ENCODE measurements around the gene PRRG1. TPM values are rescaled to one million over a fixed set of nuclear protein-coding genes. Genes with fewer than 3 reads are reported as not detected.
A peak's percentile ranks its signal among the peaks of the same experiment; 100 is the strongest.
"Not testable (repeated sequence)": the region's sequence is repeated elsewhere in the genome, so short reads cannot be mapped to it uniquely, and the experiment has no call there.

Gene PRRG1
- polyA plus RNA-seq, 1 donor, result 6.6 TPM

DNA sequence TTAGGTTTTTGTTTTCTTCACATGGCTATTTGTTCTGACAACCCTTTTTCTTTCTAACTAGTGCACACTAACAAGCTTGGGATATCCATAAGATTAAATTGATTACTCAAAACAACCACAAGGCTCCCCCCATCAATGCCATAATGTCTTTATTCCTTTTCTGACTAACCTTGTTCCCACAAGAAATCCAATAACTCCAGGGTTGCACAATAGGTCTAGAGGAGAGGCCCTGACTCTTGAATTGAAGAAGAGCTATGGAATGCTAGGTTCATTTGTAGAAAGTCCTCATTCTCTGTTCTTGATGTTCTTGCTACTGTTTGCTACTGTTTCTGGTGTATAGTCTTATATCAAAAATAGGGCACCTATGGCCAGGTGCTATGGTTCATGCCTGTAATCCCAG lies 71.0 kb downstream of the PRRG1 start:
- H3K4me3 ChIP-seq (ENCODE audit: low read length), result no peak overlapping the region

DNA sequence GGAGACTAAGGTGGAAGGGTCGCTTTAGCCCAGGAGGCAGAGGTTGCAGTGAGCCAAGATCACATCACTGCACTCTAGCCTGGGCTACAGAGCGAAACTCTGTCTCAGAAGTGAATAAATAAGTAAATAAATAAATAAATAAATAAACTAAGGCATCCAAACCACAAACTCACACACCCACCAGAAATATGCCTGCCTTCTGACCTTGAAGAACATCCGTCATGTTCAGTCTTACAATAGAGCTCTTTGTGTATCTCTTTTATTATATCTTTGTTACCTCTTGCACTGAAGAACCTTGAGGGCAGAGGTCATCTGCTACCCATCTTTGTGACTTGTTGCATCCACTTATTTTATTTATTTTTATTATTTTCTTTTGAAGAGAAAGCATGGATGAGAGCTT lies 71.6 kb downstream of the PRRG1 start:
- Histone ChIP-seq H3K4me3 (ENCODE audit: low read length) (no peak overlapping the region), H3K36me3 (ENCODE audit: control insufficient read depth, insufficient read depth, low read length) (no peaks in the 10 kb centered on the region), H3K4me1 (ENCODE audit: control insufficient read depth, insufficient read depth, low read length) (no peaks in the 10 kb centered on the region), H3K27me3 (ENCODE audit: control insufficient read depth, insufficient read depth, low read length) (no peaks in the 10 kb centered on the region), H3K27ac (ENCODE audit: low read length) (no peak overlapping the region), H3K9me3 (ENCODE audit: control insufficient read depth, low read depth, low read length) (no peaks in the 10 kb centered on the region)
- DNase-seq, result no peak
- no CpG with 5 or more reads among the region's 3 CpGs for WGBS (ENCODE audit: insufficient coverage, low lambda C conversion rate)

More for the DNA sequence above, 71.0 kb downstream of the PRRG1 start:
- Histone ChIP-seq H3K36me3 (ENCODE audit: control insufficient read depth, insufficient read depth, low read length) (no peaks in the 10 kb centered on the region), H3K4me1 (ENCODE audit: control insufficient read depth, insufficient read depth, low read length) (no peaks in the 10 kb centered on the region), H3K27ac (ENCODE audit: low read length) (no peak overlapping the region), H3K9me3 (ENCODE audit: control insufficient read depth, low read depth, low read length) (no peaks in the 10 kb centered on the region), H3K27me3 (ENCODE audit: control insufficient read depth, insufficient read depth, low read length) (no peaks in the 10 kb centered on the region)
- DNase-seq, result no peak

DNA sequence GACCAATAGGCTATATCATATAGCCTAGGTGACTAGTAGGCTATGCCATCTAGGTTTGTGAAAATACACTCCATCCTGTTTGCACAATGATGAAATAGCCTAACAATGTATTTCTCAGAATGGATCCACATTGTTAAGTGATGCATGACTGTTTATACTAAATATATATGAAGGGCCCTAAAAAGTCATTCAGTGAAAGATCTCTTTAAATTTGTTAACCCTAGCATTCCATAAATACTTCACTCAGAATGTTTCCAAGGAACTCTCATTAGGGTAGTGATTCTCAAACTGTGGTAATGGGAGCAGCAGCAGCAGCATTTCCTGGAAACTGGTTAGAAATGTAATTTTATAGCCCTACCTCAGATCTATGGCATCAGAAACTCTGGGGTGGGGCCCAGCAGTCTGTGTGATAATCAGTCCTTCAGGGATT lies 74.9 kb downstream of the PRRG1 start:
- DNase-seq, result peak in 1 of 2 donors; percentile 5
- Histone ChIP-seq H3K9me3 (ENCODE audit: control insufficient read depth, low read depth, low read length) (no peaks in the 10 kb centered on the region), H3K27ac (ENCODE audit: low read length) (peak overlapping the region; percentile 40), H3K4me1 (ENCODE audit: control insufficient read depth, insufficient read depth, low read length) (no peaks in the 10 kb centered on the region), H3K36me3 (ENCODE audit: control insufficient read depth, insufficient read depth, low read length) (no peaks in the 10 kb centered on the region), H3K27me3 (ENCODE audit: control insufficient read depth, insufficient read depth, low read length) (no peaks in the 10 kb centered on the region), H3K4me3 (ENCODE audit: low read length) (no peak overlapping the region)

DNA sequence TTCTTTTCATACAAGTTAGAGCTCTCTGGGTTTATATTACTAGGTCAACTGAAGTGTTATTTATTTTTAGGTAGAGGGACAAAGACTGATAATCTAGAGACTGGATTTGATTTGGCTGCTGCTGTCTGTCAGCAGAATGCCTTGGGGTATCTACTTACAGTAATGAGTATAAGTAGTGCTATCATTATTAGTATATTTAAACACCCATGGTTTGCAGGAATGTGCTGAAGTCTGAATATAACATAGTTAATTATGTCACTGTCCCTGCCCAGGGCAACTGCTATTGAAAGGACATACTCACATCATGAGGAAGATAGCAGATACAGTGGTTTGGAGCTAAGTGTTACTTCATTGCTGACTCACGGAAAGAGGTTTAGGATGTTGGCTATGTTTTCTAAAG lies 76.2 kb downstream of the PRRG1 start:
- DNase-seq, result peak; percentile 8 to 24
- H3K4me1 ChIP-seq (ENCODE audit: control insufficient read depth, insufficient read depth, low read length), result no peaks in the 10 kb centered on the region
- no peak overlapping the region for H3K4me3 ChIP-seq (ENCODE audit: low read length)
- H3K36me3 ChIP-seq (ENCODE audit: control insufficient read depth, insufficient read depth, low read length), result no peaks in the 10 kb centered on the region
- no peaks in the 10 kb centered on the region for H3K27me3 ChIP-seq (ENCODE audit: control insufficient read depth, insufficient read depth, low read length)
- H3K9me3 ChIP-seq (ENCODE audit: control insufficient read depth, low read depth, low read length), result no peaks in the 10 kb centered on the region
- no CpG with 5 or more reads among the region's 1 CpG for WGBS (ENCODE audit: insufficient coverage, low lambda C conversion rate)
- H3K27ac ChIP-seq (ENCODE audit: low read length), result no peak overlapping the region

DNA sequence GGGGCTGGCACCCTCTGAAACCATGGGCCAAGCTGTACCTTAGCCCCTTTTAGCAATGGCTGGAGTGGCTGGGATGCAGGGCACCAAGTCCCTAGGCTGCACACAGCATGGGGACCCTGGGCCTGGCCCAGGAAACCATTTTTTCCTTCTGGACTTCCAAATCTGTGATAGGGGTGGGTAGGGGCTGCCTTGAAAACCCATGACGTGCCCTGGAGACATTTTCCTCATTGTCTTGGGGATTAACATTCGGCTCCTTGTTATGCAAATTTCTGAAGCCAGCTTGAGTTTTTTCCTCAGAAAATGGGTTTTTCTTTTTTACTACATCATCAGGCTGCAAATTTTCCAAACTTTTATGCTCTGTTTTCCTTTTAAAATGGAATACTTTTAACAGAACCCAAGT lies 79.8 kb downstream of the PRRG1 start:
- H3K4me1 ChIP-seq (ENCODE audit: control insufficient read depth, insufficient read depth, low read length); H3K36me3 ChIP-seq (ENCODE audit: control insufficient read depth, insufficient read depth, low read length); H3K27me3 ChIP-seq (ENCODE audit: control insufficient read depth, insufficient read depth, low read length); H3K4me3 ChIP-seq (ENCODE audit: low read length); H3K27ac ChIP-seq (ENCODE audit: low read length); H3K9me3 ChIP-seq (ENCODE audit: control insufficient read depth, low read depth, low read length); DNase-seq: not testable (repeated sequence)
- no CpG with 5 or more reads among the region's 2 CpGs for WGBS (ENCODE audit: insufficient coverage, low lambda C conversion rate)

DNA sequence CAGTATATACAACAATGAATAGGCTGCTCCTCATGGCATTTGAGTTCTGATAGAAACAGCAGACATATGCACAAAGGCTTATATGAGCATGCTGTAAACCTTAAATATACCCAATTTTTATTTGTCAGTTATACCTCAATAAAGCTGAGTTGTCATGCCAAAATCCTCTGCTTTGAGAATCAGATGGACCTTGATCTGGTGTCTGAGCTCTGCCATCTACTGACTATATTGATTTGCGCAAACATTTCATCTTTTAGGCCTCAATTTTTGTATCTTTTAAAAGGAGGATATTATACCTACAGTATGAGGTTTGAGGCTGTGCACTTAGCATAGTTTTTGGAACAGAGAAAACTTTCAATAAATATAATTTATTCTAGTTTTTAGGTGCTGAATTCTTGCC lies 85.2 kb downstream of the PRRG1 start:
- Histone ChIP-seq H3K9me3 (ENCODE audit: control insufficient read depth, low read depth, low read length) (no peaks in the 10 kb centered on the region), H3K4me3 (ENCODE audit: low read length) (no peak overlapping the region), H3K4me1 (ENCODE audit: control insufficient read depth, insufficient read depth, low read length) (no peaks in the 10 kb centered on the region), H3K27me3 (ENCODE audit: control insufficient read depth, insufficient read depth, low read length) (no peaks in the 10 kb centered on the region), H3K36me3 (ENCODE audit: control insufficient read depth, insufficient read depth, low read length) (no peaks in the 10 kb centered on the region), H3K27ac (ENCODE audit: low read length) (no peak overlapping the region)
- no peak for DNase-seq
- WGBS (ENCODE audit: insufficient coverage, low lambda C conversion rate), result no CpG with 5 or more reads among the region's 1 CpG

DNA sequence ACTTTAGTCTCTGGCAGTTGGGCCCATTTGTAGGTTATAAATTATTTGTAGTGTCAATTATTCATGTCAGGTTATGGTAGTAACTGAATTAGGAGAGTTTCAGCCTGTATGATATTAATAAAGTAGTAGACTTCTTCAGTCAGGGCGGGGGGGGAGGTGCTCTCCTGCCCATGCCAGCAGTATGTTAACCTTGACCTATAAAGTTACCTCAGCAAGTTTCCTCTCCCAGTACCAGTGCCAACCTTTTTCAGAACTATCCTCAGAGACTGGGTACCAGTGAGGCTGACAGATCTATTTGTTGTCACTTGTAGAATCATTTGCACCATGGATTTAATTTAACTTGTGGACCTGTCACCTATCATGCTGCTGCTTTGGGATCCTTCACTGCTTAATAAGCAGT lies 88.0 kb downstream of the PRRG1 start:
- Histone ChIP-seq H3K27me3 (ENCODE audit: control insufficient read depth, insufficient read depth, low read length) (no peaks in the 10 kb centered on the region), H3K4me1 (ENCODE audit: control insufficient read depth, insufficient read depth, low read length) (no peaks in the 10 kb centered on the region)

DNA sequence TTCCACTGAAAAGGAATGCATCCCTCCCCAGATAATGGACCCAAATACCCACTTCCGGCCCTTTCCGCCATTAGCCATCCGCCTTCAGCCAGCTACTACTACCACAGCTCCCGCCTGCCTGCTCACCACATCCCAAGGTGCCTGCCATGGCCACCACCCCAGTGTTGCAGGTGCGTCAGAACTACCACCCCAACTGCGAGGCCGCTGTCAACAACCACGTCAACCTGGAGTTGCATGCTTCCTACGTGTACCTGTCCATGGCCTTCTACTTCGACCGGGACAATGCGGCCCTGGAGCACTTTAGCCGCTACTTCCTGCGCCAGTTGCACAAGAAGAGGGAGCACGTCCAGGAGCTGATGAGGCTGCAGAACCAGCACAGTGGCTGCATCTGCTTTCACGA lies 92.2 kb downstream of the PRRG1 start:
- peaks cover 2% of the 10 kb centered on the region for H3K36me3 ChIP-seq (ENCODE audit: control insufficient read depth, insufficient read depth, low read length)
- H3K9me3 ChIP-seq (ENCODE audit: control insufficient read depth, low read depth, low read length), result no peaks in the 10 kb centered on the region
- H3K27ac ChIP-seq (ENCODE audit: low read length), result no peak overlapping the region
- no peak for DNase-seq
- H3K27me3 ChIP-seq (ENCODE audit: control insufficient read depth, insufficient read depth, low read length), result no peaks in the 10 kb centered on the region
- no peak overlapping the region for H3K4me3 ChIP-seq (ENCODE audit: low read length)
- no CpG with 5 or more reads among the region's 16 CpGs for WGBS (ENCODE audit: insufficient coverage, low lambda C conversion rate)
- no peaks in the 10 kb centered on the region for H3K4me1 ChIP-seq (ENCODE audit: control insufficient read depth, insufficient read depth, low read length)

More for the DNA sequence above, 88.0 kb downstream of the PRRG1 start:
- Histone ChIP-seq H3K4me3 (ENCODE audit: low read length) (no peak overlapping the region), H3K36me3 (ENCODE audit: control insufficient read depth, insufficient read depth, low read length) (peaks cover 2% of the 10 kb centered on the region), H3K9me3 (ENCODE audit: control insufficient read depth, low read depth, low read length) (no peaks in the 10 kb centered on the region), H3K27ac (ENCODE audit: low read length) (no peak overlapping the region)
- no CpG with 5 or more reads among the region's 1 CpG for WGBS (ENCODE audit: insufficient coverage, low lambda C conversion rate)
- no peak for DNase-seq

DNA sequence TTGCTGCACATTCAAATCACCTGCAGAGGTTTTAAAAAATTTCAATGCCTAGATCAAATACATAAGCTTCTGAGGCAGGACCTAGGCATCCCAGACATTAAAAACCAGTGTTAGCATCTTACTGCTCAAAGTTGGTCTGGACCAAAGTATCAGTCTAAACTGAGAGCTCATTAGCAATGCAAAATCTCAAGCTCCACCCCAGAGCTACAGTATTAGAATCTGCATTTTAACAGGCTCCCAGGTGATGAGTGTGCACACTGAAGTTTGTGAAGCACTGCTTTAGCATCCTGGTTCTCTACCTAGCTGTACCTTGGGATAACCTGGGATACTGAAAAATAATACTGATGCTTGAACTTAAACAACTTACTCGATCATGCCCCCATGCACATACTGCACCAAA lies 96.0 kb downstream of the PRRG1 start:
- H3K9me3 ChIP-seq (ENCODE audit: control insufficient read depth, low read depth, low read length), result no peaks in the 10 kb centered on the region
- no peak for DNase-seq
- H3K4me3 ChIP-seq (ENCODE audit: low read length), result no peak overlapping the region
- no peaks in the 10 kb centered on the region for H3K27me3 ChIP-seq (ENCODE audit: control insufficient read depth, insufficient read depth, low read length)
- WGBS (ENCODE audit: insufficient coverage, low lambda C conversion rate), result no CpG with 5 or more reads among the region's 1 CpG
- H3K27ac ChIP-seq (ENCODE audit: low read length), result no peak overlapping the region
- no peaks in the 10 kb centered on the region for H3K4me1 ChIP-seq (ENCODE audit: control insufficient read depth, insufficient read depth, low read length)
- H3K36me3 ChIP-seq (ENCODE audit: control insufficient read depth, insufficient read depth, low read length), result peaks cover 2% of the 10 kb centered on the region

DNA sequence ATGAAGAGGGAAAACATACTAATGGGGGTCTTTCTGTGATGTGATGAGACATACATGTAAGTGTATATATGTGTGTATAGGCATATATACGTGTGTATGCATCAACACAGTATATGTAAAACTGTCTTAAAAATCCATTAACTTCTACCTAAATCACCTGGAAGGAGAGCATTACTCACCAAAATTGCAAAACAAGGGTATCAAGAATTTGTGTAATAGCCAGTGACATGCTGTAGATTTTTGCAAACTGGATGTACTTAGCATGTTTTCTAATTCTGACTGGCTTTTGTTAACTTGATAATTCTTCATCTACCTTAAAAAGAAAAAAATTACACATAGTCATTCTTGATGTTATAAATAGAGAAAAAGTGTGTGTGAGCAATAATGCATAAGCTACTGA lies 104.7 kb downstream of the PRRG1 start:
- DNase-seq, result no peak
- no CpG with 5 or more reads among the region's 1 CpG for WGBS (ENCODE audit: insufficient coverage, low lambda C conversion rate)

DNA sequence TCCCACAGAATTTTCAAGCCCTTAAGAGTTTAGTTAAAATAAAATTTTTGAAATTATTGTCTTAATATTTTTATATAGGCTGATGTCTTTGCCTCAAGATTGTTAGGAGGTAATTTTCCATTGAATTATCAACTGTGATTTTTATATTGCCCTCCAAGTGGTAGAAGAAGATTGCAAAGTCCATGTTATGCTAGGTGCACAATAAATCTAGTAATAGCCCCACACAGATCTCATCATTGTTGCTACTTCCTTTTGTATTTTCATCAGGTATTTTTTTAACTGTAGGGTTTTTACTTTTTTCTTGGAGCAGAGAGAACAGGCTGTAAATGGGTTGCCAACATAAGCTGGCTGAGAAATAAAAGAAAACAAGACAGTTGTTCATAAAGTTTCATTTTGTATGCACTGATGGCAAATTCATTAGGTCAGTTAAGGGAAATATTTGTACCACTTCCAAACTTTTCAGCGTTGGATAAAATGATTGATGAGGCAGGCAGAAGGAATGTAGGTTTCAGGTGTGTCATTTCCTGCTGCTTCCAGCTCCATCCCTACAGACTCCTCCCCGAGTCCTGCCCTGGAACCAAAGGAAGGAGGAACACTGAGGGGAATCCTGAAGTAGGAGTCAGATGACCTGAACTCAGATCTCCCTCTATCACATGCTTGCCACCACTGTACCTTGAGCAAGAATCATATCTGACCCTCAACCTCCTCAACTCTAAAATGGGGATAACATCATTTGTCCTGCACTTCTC lies 105.5 kb downstream of the PRRG1 start:
- Histone ChIP-seq H3K4me3 (ENCODE audit: low read length) (no peak overlapping the region), H3K27ac (ENCODE audit: low read length) (peak overlapping the region; percentile 58), H3K27me3 (ENCODE audit: control insufficient read depth, insufficient read depth, low read length) (no peaks in the 10 kb centered on the region), H3K4me1 (ENCODE audit: control insufficient read depth, insufficient read depth, low read length) (peaks cover 5% of the 10 kb centered on the region), H3K36me3 (ENCODE audit: control insufficient read depth, insufficient read depth, low read length) (no peaks in the 10 kb centered on the region), H3K9me3 (ENCODE audit: control insufficient read depth, low read depth, low read length) (no peaks in the 10 kb centered on the region)
- peak; percentile 9 to 43 for DNase-seq
- no CpG with 5 or more reads among the region's 2 CpGs for WGBS (ENCODE audit: insufficient coverage, low lambda C conversion rate)

More for the DNA sequence above, 104.7 kb downstream of the PRRG1 start:
- Histone ChIP-seq H3K9me3 (ENCODE audit: control insufficient read depth, low read depth, low read length) (no peaks in the 10 kb centered on the region), H3K4me1 (ENCODE audit: control insufficient read depth, insufficient read depth, low read length) (peaks cover 5% of the 10 kb centered on the region), H3K27me3 (ENCODE audit: control insufficient read depth, insufficient read depth, low read length) (no peaks in the 10 kb centered on the region), H3K36me3 (ENCODE audit: control insufficient read depth, insufficient read depth, low read length) (no peaks in the 10 kb centered on the region), H3K27ac (ENCODE audit: low read length) (no peak overlapping the region), H3K4me3 (ENCODE audit: low read length) (no peak overlapping the region)
